ENCODE data around the gene GALNT1. TPM values are rescaled to one million over a fixed set of nuclear protein-coding genes. Genes with fewer than 3 reads are reported as not detected.

The GALNT1 gene
- total and polyA plus RNA-seq, 9 of the 15 experiments (the other 6 are each of a cell fraction or from before 2014, with no cell fraction given): 14.4 to 54.1 (median 36.6) TPM

DNA sequence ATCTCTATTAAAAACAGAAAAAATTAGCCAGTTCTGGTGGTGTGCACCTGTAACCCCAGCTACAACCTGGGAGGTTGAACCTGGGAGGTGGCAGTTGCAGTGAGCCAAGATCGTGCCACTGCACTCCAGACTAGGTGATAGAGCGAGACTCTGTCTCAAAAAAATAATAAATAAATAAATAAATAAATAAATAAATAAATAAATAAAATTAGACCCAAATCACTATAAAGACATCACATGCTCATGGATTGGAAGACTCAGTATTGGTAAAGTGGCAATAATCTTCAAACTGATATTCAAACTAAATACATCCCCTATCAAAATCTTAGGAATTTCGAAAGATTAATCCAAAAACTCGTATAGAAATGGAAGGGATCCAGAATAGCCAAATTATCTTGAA, 15.5 kb upstream of the GALNT1 start:
- Histone ChIP-seq H3K27me3 (ENCODE audit: control insufficient read depth in 2 of 2, insufficient read depth in 2 of 2, low read length in 2 of 2) (no peaks in the 10 kb centered on the region; a peak in 1 of 5 replicates), H3K9me1 (ENCODE audit: control insufficient read depth, insufficient read depth, low read length) (no peaks in the 10 kb centered on the region), H4K20me1 (replicated peaks; ENCODE audit: control insufficient read depth, insufficient read depth, low read length) (no peaks in the 10 kb centered on the region), H3K79me2 (ENCODE audit: control insufficient read depth, insufficient read depth, low read length) (no peaks in the 10 kb centered on the region), H2AFZ (ENCODE audit: low read depth, low read length) (no peak overlapping the region), H3K9me3 (replicated peaks; ENCODE audit: control insufficient read depth, insufficient read depth, low read depth, low read length) (no peaks in the 10 kb centered on the region), H3K27ac (ENCODE audit: extremely low read depth, low read depth, low read length) (no peak overlapping the region), H3K4me1 (replicated peaks in 1 of 2; ENCODE audit: control insufficient read depth in 2 of 2, insufficient read depth in 2 of 2, low read length in 2 of 2) (no peaks in the 10 kb centered on the region), H3K4me3 (no peak overlapping the region), H3K9ac (ENCODE audit: insufficient read depth in 1 of 2, low read depth in 2 of 2, low read length in 2 of 2) (no peak overlapping the region), H3K36me3 (ENCODE audit: control insufficient read depth, insufficient read depth, low read length) (no peaks in the 10 kb centered on the region), H3K4me2 (ENCODE audit: insufficient read depth, low read length) (no peak overlapping the region)
- CTCF ChIA-PET (ENCODE audit: low intra/inter-chr PET ratio): no interaction called here
- WGBS (ENCODE audit: insufficient coverage, low coverage, missing lambda C conversion rate): 0% methylated on average over 4 of the region's 4 CpGs
- POLR2A ChIA-PET: no interaction called here
- no TSS peak for BruUV-seq (replicated peaks)
- TF ChIP-seq ZFX (CRISPR knock-in tag; IDR thresholded peaks at IDR 0.05): no peak
- FAIRE-seq: no peak
- in situ Hi-C loops (cut with MboI): no loop called here
- DNase-seq (ENCODE audit: extremely low read depth in 1 of 4, low spot score in 3 of 4): no peak
- intact Hi-C loops (cut with micrococcal nuclease): no loop called here
- no peak for ATAC-seq

DNA sequence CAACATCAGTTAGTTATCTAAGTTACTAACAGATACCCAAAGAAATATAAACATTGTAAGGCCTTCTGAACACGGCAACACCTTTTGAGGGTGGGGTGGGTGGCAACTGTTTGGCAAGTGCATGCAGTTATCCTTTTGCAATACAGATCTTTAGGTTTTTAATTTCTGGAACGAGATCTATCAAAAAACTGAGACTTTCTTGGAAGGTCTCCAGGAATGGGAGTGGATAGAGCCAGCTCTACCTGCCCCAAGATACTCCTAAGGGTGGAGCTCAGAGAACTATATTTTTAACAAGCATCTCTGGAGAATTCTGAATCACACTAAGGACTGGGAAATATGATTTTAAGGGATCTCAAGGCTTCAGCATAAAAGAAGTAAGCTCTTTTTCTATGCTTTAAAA, 11.4 kb upstream of the GALNT1 start:
- Histone ChIP-seq H3K9me1 (ENCODE audit: control insufficient read depth, insufficient read depth, low read length) (no peaks in the 10 kb centered on the region), H3K36me3 (ENCODE audit: control insufficient read depth, insufficient read depth, low read length) (no peaks in the 10 kb centered on the region), H4K20me1 (replicated peaks; ENCODE audit: control insufficient read depth, insufficient read depth, low read length) (no peaks in the 10 kb centered on the region), H3K9me3 (replicated peaks; ENCODE audit: control insufficient read depth, insufficient read depth, low read depth, low read length) (no peaks in the 10 kb centered on the region), H3K79me2 (ENCODE audit: control insufficient read depth, insufficient read depth, low read length) (no peaks in the 10 kb centered on the region), H3K27me3 (ENCODE audit: control insufficient read depth in 2 of 2, insufficient read depth in 2 of 2, low read length in 2 of 2) (no peaks in the 10 kb centered on the region; a peak in 1 of 5 replicates), H3K4me2 (ENCODE audit: insufficient read depth, low read length) (no peak overlapping the region), H3K4me3 (no peak overlapping the region), H3K9ac (ENCODE audit: insufficient read depth in 1 of 2, low read depth in 2 of 2, low read length in 2 of 2) (no peak overlapping the region), H2AFZ (ENCODE audit: low read depth, low read length) (no peak overlapping the region), H3K4me1 (replicated peaks in 1 of 2; ENCODE audit: control insufficient read depth in 2 of 2, insufficient read depth in 2 of 2, low read length in 2 of 2) (no peaks in the 10 kb centered on the region), H3K27ac (ENCODE audit: extremely low read depth, low read depth, low read length) (no peak overlapping the region)
- BruUV-seq (replicated peaks): no TSS peak
- FAIRE-seq (no peak), DNase-seq (ENCODE audit: extremely low read depth in 1 of 4, low spot score in 3 of 4) (no peak), ATAC-seq (no peak)
- intact Hi-C loops (cut with micrococcal nuclease) (no loop called here), in situ Hi-C loops (cut with MboI) (no loop called here)
- TF ChIP-seq FOXA1 (IDR thresholded peaks at IDR 0.05; ENCODE audit: borderline replicate concordance) (no peak), ZNF354B (CRISPR knock-in tag; IDR thresholded peaks at IDR 0.05) (no peak), TBL1XR1 (IDR thresholded peaks at IDR 0.05; ENCODE audit: low read length in 2 of 2) (no peak), MTA3 (IDR thresholded peaks at IDR 0.05; ENCODE audit: borderline replicate concordance) (no peak), RBFOX2 (IDR thresholded peaks at IDR 0.05; ENCODE audit: low read depth, low read length) (no peak), HMGN3 (IDR thresholded peaks at IDR 0.05; ENCODE audit: borderline replicate concordance, extremely low read depth, insufficient read length, low read depth, low read length) (no peak)
- TF ChIP-seq, protein P1, sequence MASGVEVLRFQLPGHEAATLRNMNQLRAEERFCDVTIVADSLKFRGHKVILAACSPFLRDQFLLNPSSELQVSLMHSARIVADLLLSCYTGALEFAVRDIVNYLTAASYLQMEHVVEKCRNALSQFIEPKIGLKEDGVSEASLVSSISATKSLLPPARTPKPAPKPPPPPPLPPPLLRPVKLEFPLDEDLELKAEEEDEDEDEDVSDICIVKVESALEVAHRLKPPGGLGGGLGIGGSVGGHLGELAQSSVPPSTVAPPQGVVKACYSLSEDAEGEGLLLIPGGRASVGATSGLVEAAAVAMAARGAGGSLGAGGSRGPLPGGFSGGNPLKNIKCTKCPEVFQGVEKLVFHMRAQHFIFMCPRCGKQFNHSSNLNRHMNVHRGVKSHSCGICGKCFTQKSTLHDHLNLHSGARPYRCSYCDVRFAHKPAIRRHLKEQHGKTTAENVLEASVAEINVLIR (CRISPR knock-in tag; IDR thresholded peaks at IDR 0.05): no peak
- TF ChIP-seq, protein P2, sequence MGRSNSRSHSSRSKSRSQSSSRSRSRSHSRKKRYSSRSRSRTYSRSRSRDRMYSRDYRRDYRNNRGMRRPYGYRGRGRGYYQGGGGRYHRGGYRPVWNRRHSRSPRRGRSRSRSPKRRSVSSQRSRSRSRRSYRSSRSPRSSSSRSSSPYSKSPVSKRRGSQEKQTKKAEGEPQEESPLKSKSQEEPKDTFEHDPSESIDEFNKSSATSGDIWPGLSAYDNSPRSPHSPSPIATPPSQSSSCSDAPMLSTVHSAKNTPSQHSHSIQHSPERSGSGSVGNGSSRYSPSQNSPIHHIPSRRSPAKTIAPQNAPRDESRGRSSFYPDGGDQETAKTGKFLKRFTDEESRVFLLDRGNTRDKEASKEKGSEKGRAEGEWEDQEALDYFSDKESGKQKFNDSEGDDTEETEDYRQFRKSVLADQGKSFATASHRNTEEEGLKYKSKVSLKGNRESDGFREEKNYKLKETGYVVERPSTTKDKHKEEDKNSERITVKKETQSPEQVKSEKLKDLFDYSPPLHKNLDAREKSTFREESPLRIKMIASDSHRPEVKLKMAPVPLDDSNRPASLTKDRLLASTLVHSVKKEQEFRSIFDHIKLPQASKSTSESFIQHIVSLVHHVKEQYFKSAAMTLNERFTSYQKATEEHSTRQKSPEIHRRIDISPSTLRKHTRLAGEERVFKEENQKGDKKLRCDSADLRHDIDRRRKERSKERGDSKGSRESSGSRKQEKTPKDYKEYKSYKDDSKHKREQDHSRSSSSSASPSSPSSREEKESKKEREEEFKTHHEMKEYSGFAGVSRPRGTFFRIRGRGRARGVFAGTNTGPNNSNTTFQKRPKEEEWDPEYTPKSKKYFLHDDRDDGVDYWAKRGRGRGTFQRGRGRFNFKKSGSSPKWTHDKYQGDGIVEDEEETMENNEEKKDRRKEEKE (IDR thresholded peaks at IDR 0.05; ENCODE audit: borderline replicate concordance in 1 of 2, control insufficient read depth in 1 of 2, low read depth in 2 of 2, low read length in 1 of 2): no peak
- ChIA-PET CTCF (ENCODE audit: low intra/inter-chr PET ratio) (no interaction called here), POLR2A (no interaction called here)
- 5% methylated on average over 2 of the region's 2 CpGs for WGBS (ENCODE audit: insufficient coverage, low coverage, missing lambda C conversion rate)

Measured in K562 (cell line).